Fibroblast of lung (primary cell): ENCODE results near the gene PADI2.

Source experiments
- EZH2 ChIP-seq: IDR thresholded peaks from 2 replicates; pipeline ENCODE4 v1.5.1; 2012; ENCODE audit warnings: low read length, control low read depth, mild to moderate bottlenecking; ENCODE audit errors: missing control alignments
- TF ChIP-seq, protein P1 (sequence below), 2 donors: IDR thresholded peaks in 1 of 2; conservative IDR thresholded peaks in 1 of 2; 1 replicate in 1 of 2; 2 replicates in 1 of 2; pipeline ENCODE4 v1.5.1; 2011 to 2012; ENCODE audit warnings: low read length in 2 of 2, control low read depth in 1 of 2, inconsistent platforms in 1 of 2, low read depth in 1 of 2, mild to moderate bottlenecking in 1 of 2

- no peak for TF ChIP-seq EZH2
- TF ChIP-seq, protein P1, sequence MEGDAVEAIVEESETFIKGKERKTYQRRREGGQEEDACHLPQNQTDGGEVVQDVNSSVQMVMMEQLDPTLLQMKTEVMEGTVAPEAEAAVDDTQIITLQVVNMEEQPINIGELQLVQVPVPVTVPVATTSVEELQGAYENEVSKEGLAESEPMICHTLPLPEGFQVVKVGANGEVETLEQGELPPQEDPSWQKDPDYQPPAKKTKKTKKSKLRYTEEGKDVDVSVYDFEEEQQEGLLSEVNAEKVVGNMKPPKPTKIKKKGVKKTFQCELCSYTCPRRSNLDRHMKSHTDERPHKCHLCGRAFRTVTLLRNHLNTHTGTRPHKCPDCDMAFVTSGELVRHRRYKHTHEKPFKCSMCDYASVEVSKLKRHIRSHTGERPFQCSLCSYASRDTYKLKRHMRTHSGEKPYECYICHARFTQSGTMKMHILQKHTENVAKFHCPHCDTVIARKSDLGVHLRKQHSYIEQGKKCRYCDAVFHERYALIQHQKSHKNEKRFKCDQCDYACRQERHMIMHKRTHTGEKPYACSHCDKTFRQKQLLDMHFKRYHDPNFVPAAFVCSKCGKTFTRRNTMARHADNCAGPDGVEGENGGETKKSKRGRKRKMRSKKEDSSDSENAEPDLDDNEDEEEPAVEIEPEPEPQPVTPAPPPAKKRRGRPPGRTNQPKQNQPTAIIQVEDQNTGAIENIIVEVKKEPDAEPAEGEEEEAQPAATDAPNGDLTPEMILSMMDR (conservative IDR thresholded peaks at IDR 0.05 in 1 of 2, IDR thresholded peaks at IDR 0.05 in 1 of 2; ENCODE audit: low read depth in 1 of 2, low read length in 2 of 2), result no peak
These were observed 1.9 kb upstream of the PADI2 start for GRCh38 chr1:17120962-17121837.
